SU-DHL-6 (cell line): ENCODE results near the gene SFSWAP.
"Not testable (repeated sequence)": the region's sequence is repeated elsewhere in the genome, so short reads cannot be mapped to it uniquely, and the experiment has no call there.

Experiments
- H2AFZ ChIP-seq: fragments of 200-600 bp; sonication (generic); 2 replicates; pipeline ENCODE4 v1.6.1; 2014; ENCODE audit warnings: low read depth, mild to moderate bottlenecking, moderate library complexity, mixed read lengths, antibody characterized with exemption, low read length; ENCODE audit not compliant: severe bottlenecking
- H3F3A ChIP-seq: fragments of 200-600 bp; shearing (Covaris generic); 2 replicates; pipeline ENCODE4 v1.6.0; 2016; ENCODE audit warnings: antibody characterized with exemption, mild to moderate bottlenecking; ENCODE audit not compliant: insufficient read depth
- H3K27ac ChIP-seq: fragments of 200-600 bp; sonication (generic); 2 replicates; pipeline ENCODE4 v1.5.1; 2016; ENCODE audit warnings: low read depth, mild to moderate bottlenecking, low read length, moderate library complexity, mixed read lengths
- H3K27me3 ChIP-seq: fragments of 200-600 bp; sonication (generic), shearing (Covaris generic); 2 replicates; pipeline ENCODE4 v1.6.0; 2014; ENCODE audit warnings: mild to moderate bottlenecking, low read length
- H3K36me3 ChIP-seq: fragments of 200-600 bp; sonication (generic); 2 replicates; pipeline ENCODE4 v1.6.1; 2014; ENCODE audit warnings: mild to moderate bottlenecking, low read length, mixed read lengths
- H3K4me2 ChIP-seq: fragments of 300-600, 200-600 bp; shearing (Covaris generic), sonication (generic); 2 replicates; pipeline ENCODE4 v1.6.0; 2014; ENCODE audit warnings: low read length, low read depth, mild to moderate bottlenecking; ENCODE audit not compliant: poor library complexity, severe bottlenecking
- H3K4me3 ChIP-seq: fragments of 200-600 bp; sonication (generic); 2 replicates; pipeline ENCODE4 v1.5.1; 2014; ENCODE audit warnings: antibody characterized with exemption, low read length, mild to moderate bottlenecking, mixed read lengths; ENCODE audit not compliant: insufficient read depth, poor library complexity, severe bottlenecking
- H3K79me2 ChIP-seq: fragments of 200-600 bp; sonication (generic); 2 replicates; pipeline ENCODE4 v1.6.1; 2014; ENCODE audit warnings: mild to moderate bottlenecking, low read length, moderate library complexity; ENCODE audit not compliant: insufficient read depth
- H3K9ac ChIP-seq: fragments of 200-600 bp; sonication (generic); 2 replicates; pipeline ENCODE4 v1.7.0; 2014; ENCODE audit warnings: mild to moderate bottlenecking, low read length
- H3K9me2 ChIP-seq: fragments of 200-600 bp; sonication (generic); replicated peaks from 2 replicates; pipeline ENCODE4 v1.6.1; 2014; ENCODE audit warnings: low read length; ENCODE audit not compliant: insufficient read depth
- H3K9me3 ChIP-seq: fragments of 200-600 bp; sonication (generic); 2 replicates; pipeline ENCODE4 v1.6.1; 2014; ENCODE audit warnings: low read length, mixed read lengths; ENCODE audit not compliant: insufficient read depth
- H4K20me1 ChIP-seq: fragments of 200-600 bp; sonication (generic); 2 replicates; pipeline ENCODE4 v1.6.1; 2014; ENCODE audit warnings: low read depth, mild to moderate bottlenecking, antibody characterized with exemption, low read length, moderate library complexity, mixed read lengths
- CTCF ChIP-seq: fragments of 200-600 bp; sonication (generic); IDR thresholded peaks from one replicate; pipeline ENCODE4 v1.5.1; 2017; ENCODE audit warnings: antibody characterized with exemption, mild to moderate bottlenecking, low read length, moderate library complexity; ENCODE audit not compliant: insufficient read depth, poor library complexity, severe bottlenecking
- EZH2phosphoT487 ChIP-seq: fragments of 200-600 bp; sonication (generic), shearing (Covaris generic); conservative IDR thresholded peaks from 2 replicates; pipeline ENCODE4 v1.6.1; 2018; ENCODE audit warnings: mild to moderate bottlenecking, antibody characterized with exemption, low read length, moderate library complexity, mixed read lengths

Gene SFSWAP

GRCh38 chr12:131675126-131676080 lies 35.5 kb upstream of the SFSWAP start:
- H3K36me3 ChIP-seq, result no peaks in the 10 kb centered on the region
- no peaks in the 10 kb centered on the region for H3F3A ChIP-seq
- no peak overlapping the region for H3K4me3 ChIP-seq
- H3K27me3 ChIP-seq, result no peaks in the 10 kb centered on the region
- H3K9me3 ChIP-seq, result no peaks in the 10 kb centered on the region
- no peak for TF ChIP-seq EZH2phosphoT487
- H3K9ac ChIP-seq, result no peak overlapping the region
- H3K9me2 ChIP-seq, result no peaks in the 10 kb centered on the region
- no peaks in the 10 kb centered on the region for H4K20me1 ChIP-seq
- no peaks in the 10 kb centered on the region for H3K79me2 ChIP-seq
- H2AFZ ChIP-seq, result no peak overlapping the region
- H3K27ac ChIP-seq, result no peak overlapping the region
- no peak overlapping the region for H3K4me2 ChIP-seq

- Histone ChIP-seq H3K4me2 (no peak overlapping the region), H2AFZ (no peak overlapping the region), H3F3A (no peaks in the 10 kb centered on the region), H3K27me3 (no peaks in the 10 kb centered on the region), H3K4me3 (no peak overlapping the region), H4K20me1 (no peaks in the 10 kb centered on the region), H3K36me3 (no peaks in the 10 kb centered on the region), H3K27ac (no peak overlapping the region), H3K9me2 (no peaks in the 10 kb centered on the region), H3K9ac (no peak overlapping the region), H3K9me3 (no peaks in the 10 kb centered on the region), H3K79me2 (no peaks in the 10 kb centered on the region)
- TF ChIP-seq CTCF, result no peak
- TF ChIP-seq EZH2phosphoT487, result no peak
Observed at GRCh38 chr12:131676544-131676943, 34.3 kb upstream of the SFSWAP start.

GRCh38 chr12:131677067-131677466 lies 33.8 kb upstream of the SFSWAP start:
- not testable (repeated sequence) for H3F3A ChIP-seq, H3K36me3 ChIP-seq, H3K4me3 ChIP-seq, H3K27me3 ChIP-seq, H3K9me2 ChIP-seq, H3K9ac ChIP-seq, H4K20me1 ChIP-seq, H2AFZ ChIP-seq, H3K9me3 ChIP-seq, H3K27ac ChIP-seq, H3K79me2 ChIP-seq, H3K4me2 ChIP-seq

GRCh38 chr12:131677699-131678098 lies 33.2 kb upstream of the SFSWAP start:
- H3K4me2 ChIP-seq, result no peak overlapping the region
- H3K36me3 ChIP-seq, result no peaks in the 10 kb centered on the region
- H3K9me2 ChIP-seq, result no peaks in the 10 kb centered on the region

GRCh38 chr12:131678389-131679181 lies 32.3 kb upstream of the SFSWAP start:
- H3K4me3 ChIP-seq, H3F3A ChIP-seq, H3K36me3 ChIP-seq, H3K9ac ChIP-seq, H3K79me2 ChIP-seq, H3K9me3 ChIP-seq, H4K20me1 ChIP-seq, H3K27ac ChIP-seq, H3K27me3 ChIP-seq, H2AFZ ChIP-seq, H3K9me2 ChIP-seq, H3K4me2 ChIP-seq: not testable (repeated sequence)

More at GRCh38 chr12:131677699-131678098, 33.2 kb upstream of the SFSWAP start:
- Histone ChIP-seq H3K9ac (no peak overlapping the region), H3K27me3 (no peaks in the 10 kb centered on the region), H3K9me3 (no peaks in the 10 kb centered on the region), H3K4me3 (no peak overlapping the region), H3K27ac (no peak overlapping the region), H3F3A (no peaks in the 10 kb centered on the region), H2AFZ (no peak overlapping the region), H3K79me2 (no peaks in the 10 kb centered on the region), H4K20me1 (no peaks in the 10 kb centered on the region)
- TF ChIP-seq EZH2phosphoT487, result no peak
- TF ChIP-seq CTCF, result no peak

- not testable (repeated sequence) for H3K4me2 ChIP-seq, H3K27me3 ChIP-seq, H3K79me2 ChIP-seq, H3K4me3 ChIP-seq, H3F3A ChIP-seq, H3K36me3 ChIP-seq, H3K9me2 ChIP-seq, H4K20me1 ChIP-seq, H2AFZ ChIP-seq, H3K9ac ChIP-seq, H3K9me3 ChIP-seq, H3K27ac ChIP-seq
Observed at GRCh38 chr12:131679186-131679585, 31.7 kb upstream of the SFSWAP start.
